Thymus (tissue), 11 donors: Measurements from ENCODE around the gene SLC34A1. TPM values are rescaled to one million over a fixed set of nuclear protein-coding genes. Genes with fewer than 3 reads are reported as not detected.

ENCODE experiments used
- DNase-seq, 9 donors: peaks; one replicate each; pipeline ENCODE4 v3.0.0-alpha.2; 2013; ENCODE audit warnings: low spot score in 9 of 9, low read depth in 6 of 9, missing footprints in 1 of 9
- H3K27ac ChIP-seq, 2 donors: one replicate each; pipeline ENCODE4 v1.5.1; 2013; ENCODE audit warnings: control low read depth in 1 of 2, low read depth in 1 of 2, low read length in 1 of 2, mild to moderate bottlenecking in 1 of 2, moderate library complexity in 1 of 2
- H3K27me3 ChIP-seq, 2 donors: one replicate each; pipeline ENCODE4 v1.5.1; 2013; ENCODE audit warnings: low read length in 1 of 2; ENCODE audit not compliant: control insufficient read depth in 2 of 2, insufficient read depth in 1 of 2
- H3K36me3 ChIP-seq, 2 donors: one replicate each; pipeline ENCODE4 v1.5.1; 2013; ENCODE audit warnings: low read length in 1 of 2, mild to moderate bottlenecking in 1 of 2, moderate library complexity in 1 of 2; ENCODE audit not compliant: control insufficient read depth in 2 of 2, insufficient read depth in 2 of 2
- H3K4me1 ChIP-seq, 2 donors: one replicate each; pipeline ENCODE4 v1.5.1; 2013; ENCODE audit warnings: low read length in 2 of 2; ENCODE audit not compliant: control insufficient read depth in 2 of 2, insufficient read depth in 2 of 2
- H3K4me3 ChIP-seq, 2 donors: one replicate each; pipeline ENCODE4 v1.5.1; 2013; ENCODE audit warnings: low read length in 2 of 2, control low read depth in 1 of 2, mild to moderate bottlenecking in 1 of 2
- H3K9me3 ChIP-seq, 2 donors: one replicate each; pipeline ENCODE4 v1.5.1; 2013; ENCODE audit warnings: low read length in 1 of 2, mild to moderate bottlenecking in 1 of 2; ENCODE audit not compliant: control insufficient read depth in 2 of 2, insufficient read depth in 1 of 2
- whole genome bisulfite sequencing: extraction: QIAGEN DNeasy Blood & Tissue Kit; methylation state at CpG from one replicate; pipeline ENCODE4 v1.1.7; 2013; 5-methylcytosine and 5-hydroxymethylcytosine counted together
- polyA plus RNA-seq: library from polyadenylated mRNA; stranded (reverse); fragments of 200-250 nt; gene quantifications from one replicate; pipeline ENCODE4 v1.2.3, GENCODE V29; 2013
- total RNA-seq: library from RNA; stranded (reverse); fragments of 120-200 nt; gene quantifications from one replicate; pipeline ENCODE4 v1.2.4, GENCODE V29; 2013
- donor health status: healthy.

Gene SLC34A1
- total and polyA plus RNA-seq, 2 donors, result 0.02 to 0.05 TPM

- Histone ChIP-seq H3K9me3 (no peaks in the 10 kb centered on the region), H3K27ac (peak overlapping the region; percentile 89 to 96), H3K4me3 (peak overlapping the region; percentile 74 to 90), H3K27me3 (no peaks in the 10 kb centered on the region), H3K36me3 (peaks cover 42 to 66% of the 10 kb centered on the region in 2 donors), H3K4me1 (peaks cover 54 to 85% of the 10 kb centered on the region in 2 donors)
- WGBS, result 83% methylated on average over 26 of the region's 26 CpGs
- no peak for DNase-seq
Observed at GRCh38 chr5:177430140-177430951, 46.1 kb downstream of the SLC34A1 start.

GRCh38 chr5:177430972-177431316, 46.7 kb downstream of the SLC34A1 start:
- peaks cover 48 to 72% of the 10 kb centered on the region in 2 donors for H3K36me3 ChIP-seq
- H3K27me3 ChIP-seq, result no peaks in the 10 kb centered on the region
- H3K4me1 ChIP-seq, result peaks cover 51 to 80% of the 10 kb centered on the region in 2 donors
- WGBS, result 68% methylated on average over 7 of the region's 7 CpGs
- H3K9me3 ChIP-seq, result no peaks in the 10 kb centered on the region
- peak overlapping the region; percentile 89 to 96 for H3K27ac ChIP-seq
- H3K4me3 ChIP-seq, result peak overlapping the region; percentile 21 to 35
- no peak for DNase-seq

GRCh38 chr5:177431317-177432142, 47.3 kb downstream of the SLC34A1 start:
- H3K4me3 ChIP-seq, result peak overlapping the region; percentile 21 to 35
- H3K27ac ChIP-seq, result peak overlapping the region; percentile 89 to 96
- DNase-seq, result peak in 5 of 9 donors; percentile 59 to 90 (median 76)
- H3K27me3 ChIP-seq, result no peaks in the 10 kb centered on the region
- 20% methylated on average over 29 of the region's 29 CpGs for WGBS
- peaks cover 51 to 81% of the 10 kb centered on the region in 2 donors for H3K4me1 ChIP-seq
- H3K36me3 ChIP-seq, result peaks cover 54 to 77% of the 10 kb centered on the region in 2 donors
- no peaks in the 10 kb centered on the region for H3K9me3 ChIP-seq

- Histone ChIP-seq H3K4me1 (peaks cover 51 to 78% of the 10 kb centered on the region in 2 donors), H3K4me3 (peak overlapping the region; percentile 21 to 35), H3K36me3 (peaks cover 58 to 83% of the 10 kb centered on the region in 2 donors), H3K27ac (peak overlapping the region; percentile 89 to 96), H3K9me3 (no peaks in the 10 kb centered on the region), H3K27me3 (no peaks in the 10 kb centered on the region)
- WGBS, result 88% methylated on average over 18 of the region's 18 CpGs
- no peak for DNase-seq
Observed at GRCh38 chr5:177432143-177432838, 48.1 kb downstream of the SLC34A1 start.

GRCh38 chr5:177432839-177433657, 48.8 kb downstream of the SLC34A1 start:
- Histone ChIP-seq H3K36me3 (peaks cover 66 to 89% of the 10 kb centered on the region in 2 donors), H3K4me3 (no peak overlapping the region), H3K4me1 (peaks cover 46 to 71% of the 10 kb centered on the region in 2 donors), H3K27me3 (no peaks in the 10 kb centered on the region), H3K9me3 (no peaks in the 10 kb centered on the region), H3K27ac (peak overlapping the region in 1 of 2 donors; percentile 25)
- WGBS, result 96% methylated on average over 25 of the region's 25 CpGs
- DNase-seq, result no peak

- H3K4me1 ChIP-seq, result peaks cover 40 to 64% of the 10 kb centered on the region in 2 donors
- H3K27ac ChIP-seq, result no peak overlapping the region
- H3K27me3 ChIP-seq, result no peaks in the 10 kb centered on the region
- no peaks in the 10 kb centered on the region for H3K9me3 ChIP-seq
- H3K36me3 ChIP-seq, result peaks cover 72 to 91% of the 10 kb centered on the region in 2 donors
- DNase-seq, result no peak
- WGBS, result 97% methylated on average over 29 of the region's 29 CpGs
- no peak overlapping the region for H3K4me3 ChIP-seq
Observed at GRCh38 chr5:177433658-177434217, 49.5 kb downstream of the SLC34A1 start.

GRCh38 chr5:177434437-177434836, 50.2 kb downstream of the SLC34A1 start:
- Histone ChIP-seq H3K4me3 (no peak overlapping the region), H3K9me3 (no peaks in the 10 kb centered on the region), H3K36me3 (peaks cover 74 to 95% of the 10 kb centered on the region in 2 donors), H3K27me3 (no peaks in the 10 kb centered on the region), H3K27ac (no peak overlapping the region), H3K4me1 (peaks cover 33 to 57% of the 10 kb centered on the region in 2 donors)
- WGBS, result 96% methylated on average over 8 of the region's 8 CpGs
- no peak for DNase-seq
